ENCODE data around the gene FRMD3. TPM values are rescaled to one million over a fixed set of nuclear protein-coding genes. Genes with fewer than 3 reads are reported as not detected.
"Not testable (repeated sequence)": the region's sequence is repeated elsewhere in the genome, so short reads cannot be mapped to it uniquely, and the experiment has no call there.

FRMD3 gene
- total RNA-seq, 1 donor from 2014 or later = 0.40 TPM

DNA sequence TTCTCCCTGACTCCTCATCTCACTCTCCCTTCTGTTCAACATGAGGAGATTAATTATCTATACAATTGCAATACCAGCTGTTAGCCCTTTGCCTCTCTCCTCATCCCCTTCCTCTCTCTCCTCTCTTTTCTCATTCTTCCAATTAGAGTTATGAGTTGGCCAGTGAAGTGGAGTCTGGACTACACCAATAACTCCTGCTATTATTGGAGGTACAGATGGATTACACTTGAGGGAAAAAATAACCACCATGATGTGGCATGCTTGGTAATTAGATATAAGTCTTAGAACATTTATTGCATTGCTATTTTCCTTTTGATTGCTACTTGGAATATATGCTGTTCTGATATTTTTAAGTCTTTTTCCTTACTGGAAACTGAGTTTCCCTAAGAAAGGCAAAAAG is 159.2 kb downstream of the FRMD3 start:
- Mint-ChIP-seq H3K36me3 (no peaks in the 10 kb centered on the region), H3K4me3 (no peak overlapping the region), H3K27me3 (ENCODE audit: low read depth) (peaks cover 5% of the 10 kb centered on the region), H3K27ac (no peak overlapping the region), H3K9me3 (peaks cover 15% of the 10 kb centered on the region), H3K4me1 (no peaks in the 10 kb centered on the region)
- TF ChIP-seq, protein P1, sequence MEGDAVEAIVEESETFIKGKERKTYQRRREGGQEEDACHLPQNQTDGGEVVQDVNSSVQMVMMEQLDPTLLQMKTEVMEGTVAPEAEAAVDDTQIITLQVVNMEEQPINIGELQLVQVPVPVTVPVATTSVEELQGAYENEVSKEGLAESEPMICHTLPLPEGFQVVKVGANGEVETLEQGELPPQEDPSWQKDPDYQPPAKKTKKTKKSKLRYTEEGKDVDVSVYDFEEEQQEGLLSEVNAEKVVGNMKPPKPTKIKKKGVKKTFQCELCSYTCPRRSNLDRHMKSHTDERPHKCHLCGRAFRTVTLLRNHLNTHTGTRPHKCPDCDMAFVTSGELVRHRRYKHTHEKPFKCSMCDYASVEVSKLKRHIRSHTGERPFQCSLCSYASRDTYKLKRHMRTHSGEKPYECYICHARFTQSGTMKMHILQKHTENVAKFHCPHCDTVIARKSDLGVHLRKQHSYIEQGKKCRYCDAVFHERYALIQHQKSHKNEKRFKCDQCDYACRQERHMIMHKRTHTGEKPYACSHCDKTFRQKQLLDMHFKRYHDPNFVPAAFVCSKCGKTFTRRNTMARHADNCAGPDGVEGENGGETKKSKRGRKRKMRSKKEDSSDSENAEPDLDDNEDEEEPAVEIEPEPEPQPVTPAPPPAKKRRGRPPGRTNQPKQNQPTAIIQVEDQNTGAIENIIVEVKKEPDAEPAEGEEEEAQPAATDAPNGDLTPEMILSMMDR (IDR thresholded peaks at IDR 0.05; ENCODE audit: unreplicated experiment) = no peak
- DNase-seq (ENCODE audit: low spot score in 2 of 2, unreplicated experiment in 2 of 2) = no peak

DNA sequence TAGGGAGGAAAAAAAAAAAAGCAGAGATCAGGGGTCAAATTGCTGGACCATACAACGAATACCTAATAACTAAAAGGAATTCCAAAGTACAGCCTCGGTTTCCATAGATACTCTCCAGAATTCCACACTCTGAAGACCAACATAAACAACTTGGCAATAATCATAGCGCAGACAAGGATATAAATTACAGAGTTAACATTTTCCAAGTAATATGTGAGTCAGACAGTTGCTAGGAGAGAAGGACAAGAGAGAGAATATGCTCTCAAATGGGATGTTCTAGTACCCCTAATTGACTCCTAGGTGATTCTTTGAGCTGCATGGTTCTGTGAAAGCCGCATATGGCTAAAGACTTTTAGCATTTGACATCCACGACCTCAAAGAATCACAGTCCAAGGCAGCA is 165.2 kb downstream of the FRMD3 start:
- Mint-ChIP-seq H3K27me3 (ENCODE audit: low read depth) (peaks cover 5% of the 10 kb centered on the region), H3K27ac (no peak overlapping the region), H3K4me3 (no peak overlapping the region), H3K9me3 (peaks cover under 1% of the 10 kb centered on the region), H3K4me1 (no peaks in the 10 kb centered on the region), H3K36me3 (no peaks in the 10 kb centered on the region)
- TF ChIP-seq, protein P1 (IDR thresholded peaks at IDR 0.05; ENCODE audit: unreplicated experiment) = no peak
- DNase-seq (ENCODE audit: low spot score in 2 of 2, unreplicated experiment in 2 of 2) = no peak

DNA sequence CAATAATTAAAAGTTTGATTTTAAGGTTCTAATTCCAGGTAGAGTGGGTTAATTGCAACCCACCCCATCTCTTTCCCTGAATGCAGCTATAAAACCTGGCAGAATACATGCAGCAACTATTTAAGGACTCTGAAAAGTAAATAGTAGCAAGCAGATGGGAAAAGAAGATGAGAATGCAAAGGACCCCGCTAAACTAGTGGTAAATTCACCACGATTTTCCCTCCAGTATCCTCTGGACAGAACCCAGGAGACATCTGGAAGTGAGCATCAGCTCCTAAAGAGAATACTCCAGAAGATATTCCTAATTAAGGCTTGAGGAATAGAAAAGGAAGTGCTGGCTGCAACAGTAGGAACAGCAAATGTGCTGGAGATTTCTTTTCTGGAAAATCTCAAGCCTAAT is 170.9 kb downstream of the FRMD3 start:
- Mint-ChIP-seq H3K27ac (no peak overlapping the region), H3K4me1 (peaks cover 6% of the 10 kb centered on the region), H3K9me3 (peaks cover 4% of the 10 kb centered on the region), H3K4me3 (no peak overlapping the region), H3K27me3 (ENCODE audit: low read depth) (peaks cover 4% of the 10 kb centered on the region), H3K36me3 (no peaks in the 10 kb centered on the region)
- TF ChIP-seq, protein P1 (IDR thresholded peaks at IDR 0.05; ENCODE audit: unreplicated experiment) = no peak
- DNase-seq (ENCODE audit: low spot score in 2 of 2, unreplicated experiment in 2 of 2) = no peak

DNA sequence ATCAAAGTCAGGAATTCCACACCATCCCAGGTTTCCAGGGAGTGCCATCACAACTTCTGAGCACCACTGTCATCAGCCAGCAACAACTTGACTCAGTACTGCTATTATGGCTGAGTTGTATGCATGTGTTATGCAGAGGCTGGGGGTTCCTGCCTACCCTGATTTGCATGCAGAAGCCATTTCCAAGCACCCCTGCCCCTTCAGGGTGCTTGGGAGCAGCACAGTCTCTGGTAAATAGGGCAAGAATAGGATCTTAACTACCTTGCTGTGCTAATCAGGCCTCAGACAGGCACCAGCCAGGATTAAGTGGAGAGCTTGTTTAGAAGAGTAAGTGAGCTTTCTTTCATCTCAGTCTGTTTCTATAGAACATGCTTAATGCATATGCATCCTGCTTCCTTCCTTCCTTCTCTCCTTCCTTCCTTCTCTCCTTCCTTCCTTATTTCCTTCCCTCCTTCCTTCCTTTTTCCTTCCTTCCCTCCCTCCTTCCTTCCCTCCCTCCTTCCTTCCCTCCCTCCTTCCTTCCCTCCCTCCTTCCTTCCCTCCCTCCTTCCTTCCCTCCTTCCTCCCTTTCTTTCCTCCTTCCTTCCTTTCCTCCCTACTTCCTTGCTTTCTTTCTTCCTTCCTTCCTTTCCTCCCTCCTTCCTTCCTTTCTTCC is 175.7 kb downstream of the FRMD3 start:
- H3K4me1 Mint-ChIP-seq = peaks cover 6% of the 10 kb centered on the region
- no peak for DNase-seq (ENCODE audit: low spot score in 2 of 2, unreplicated experiment in 2 of 2)
- no peaks in the 10 kb centered on the region for H3K36me3 Mint-ChIP-seq
- no peak overlapping the region for H3K27ac Mint-ChIP-seq
- H3K27me3 Mint-ChIP-seq (ENCODE audit: low read depth) = peaks cover 1% of the 10 kb centered on the region
- H3K9me3 Mint-ChIP-seq = peaks cover 5% of the 10 kb centered on the region
- TF ChIP-seq, protein P1 (IDR thresholded peaks at IDR 0.05; ENCODE audit: unreplicated experiment) = no peak
- H3K4me3 Mint-ChIP-seq = no peak overlapping the region

DNA sequence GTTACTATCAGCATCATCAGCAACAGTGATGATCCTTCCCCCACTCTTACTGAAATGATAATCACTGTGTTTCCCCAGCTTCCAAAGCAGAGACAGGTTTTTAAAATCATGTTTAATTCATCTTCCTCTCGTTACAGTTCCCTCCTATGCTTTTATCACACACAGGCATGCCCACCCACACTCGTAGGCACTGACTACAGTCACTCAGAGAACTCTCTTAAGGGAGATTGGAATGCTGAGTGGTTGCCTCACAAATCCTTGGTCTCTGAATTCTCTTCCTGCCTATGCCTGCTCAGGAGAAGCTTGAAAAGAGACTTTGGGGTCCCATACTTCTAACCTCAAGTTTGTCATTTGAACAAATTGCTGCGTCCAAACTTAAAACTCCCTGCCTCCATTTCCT is 179.2 kb downstream of the FRMD3 start:
- Mint-ChIP-seq H3K27ac (no peak overlapping the region), H3K4me3 (no peak overlapping the region), H3K27me3 (ENCODE audit: low read depth) (peaks cover 1% of the 10 kb centered on the region), H3K4me1 (no peaks in the 10 kb centered on the region), H3K36me3 (no peaks in the 10 kb centered on the region), H3K9me3 (peaks cover 9% of the 10 kb centered on the region)
- no peak for DNase-seq (ENCODE audit: low spot score in 2 of 2, unreplicated experiment in 2 of 2)
- TF ChIP-seq, protein P1 (IDR thresholded peaks at IDR 0.05; ENCODE audit: unreplicated experiment) = no peak

DNA sequence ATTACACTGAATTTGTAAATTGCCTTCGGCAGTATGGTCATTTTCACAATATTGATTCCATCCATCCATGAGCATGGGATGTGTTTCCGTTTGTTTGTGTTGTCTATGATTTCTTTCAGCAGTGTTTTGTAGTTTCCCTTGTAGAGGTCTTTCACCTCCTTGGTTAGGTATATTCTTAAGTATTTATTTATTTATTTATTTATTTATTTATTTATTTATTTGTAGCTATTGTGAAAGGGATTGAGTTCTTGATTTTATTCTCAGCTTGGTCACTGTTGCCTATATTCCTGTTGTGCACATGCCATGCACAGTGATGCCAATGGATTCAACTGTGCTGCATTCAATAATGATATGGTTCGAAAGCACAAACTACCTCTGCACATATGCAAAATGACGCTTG is 179.7 kb downstream of the FRMD3 start:
- H3K4me3 Mint-ChIP-seq; H3K27me3 Mint-ChIP-seq (ENCODE audit: low read depth); H3K27ac Mint-ChIP-seq; H3K9me3 Mint-ChIP-seq; H3K4me1 Mint-ChIP-seq; DNase-seq (ENCODE audit: low spot score in 2 of 2, unreplicated experiment in 2 of 2); H3K36me3 Mint-ChIP-seq: not testable (repeated sequence)
